Measurements from ENCODE around the gene SLC22A16.

- TF ChIP-seq CTCF (IDR thresholded peaks at IDR 0.05), result no peak
- no peak for TF ChIP-seq POLR2A (IDR thresholded peaks at IDR 0.05)
These were observed 48.3 kb downstream of the SLC22A16 start for GRCh38 chr6:110428153-110428552.
